ENCODE results near the gene TRIM61. TPM values are rescaled to one million over a fixed set of nuclear protein-coding genes. Genes with fewer than 3 reads are reported as not detected.

The TRIM61 gene
- total RNA-seq, 1 donor from 2014 or later: 2.5 TPM

Small RNAs within 50 kb of the gene (small RNA-seq; reads per million reads assigned to genes)
- gene AC106872.12: not detected

Other genes with a start within 250 kb of the TRIM61 start
- not detected for gene SMIM31, start 223.5 kb downstream of the TRIM61 start, total RNA-seq
- not detected for gene APELA, start 100.5 kb downstream of the TRIM61 start, total RNA-seq
- not detected for gene TRIM60, start 54.3 kb upstream of the TRIM61 start, total RNA-seq
- gene TRIM75, start 76.2 kb upstream of the TRIM61 start, total RNA-seq: not detected
- gene TMEM192, start 135.2 kb upstream of the TRIM61 start, total RNA-seq: 8.6 TPM
- gene KLHL2, start 229.9 kb upstream of the TRIM61 start, total RNA-seq: 62.5 TPM